Body of pancreas (tissue), 4 donors: ENCODE measurements around the gene PACS2.

Experiments
- CTCF ChIP-seq, 7 experiments: fragments of 450-650 bp in 4 of 7; fragments of 200-600 bp in 3 of 7; sonication (generic) in 3 of 7; IDR thresholded peaks; one replicate each; pipeline ENCODE4 v1.5.1; 2016 to 2019; ENCODE audit warnings: antibody characterized with exemption in 7 of 7
- POLR2A ChIP-seq, 3 donors: fragments of 450-650 bp; IDR thresholded peaks; one replicate each; pipeline ENCODE4 v1.6.1; 2016; ENCODE audit warnings: antibody characterized with exemption in 3 of 3, mild to moderate bottlenecking in 2 of 3

GRCh38 chr14:105337433-105337832 lies 22.9 kb downstream of the PACS2 start:
- TF ChIP-seq CTCF (IDR thresholded peaks at IDR 0.05) (no peak), POLR2A (IDR thresholded peaks at IDR 0.05) (no peak)
